HL-60/S4 treated with phorbol 12-myristate 13-acetate at 8.2 ng/mL for 4 days and 3 days (cell line): ENCODE measurements around the gene CENPC.
"Not testable (repeated sequence)": the region's sequence is repeated elsewhere in the genome, so short reads cannot be mapped to it uniquely, and the experiment has no call there.

Experiments
- in situ Hi-C: fragments of 300-500 bp; cut with MboI; formaldehyde crosslinking; loops from 2 replicates; pipeline ENCODE4 v1.15.0; 2022; ENCODE audit warnings: low sequenced_read_pairs

The CENPC gene

GRCh38 chr4:67545199-67546003 lies at the start of gene CENPC:
TSS of gene CENPC (minus strand) at chr4:67545503. CDS start at chr4:67545355, 148 bp downstream.
- in situ Hi-C loops, result loop anchor here (25.0 kb wide), 1 partner anchor 367 kb away; no protein-coding TSS in a partner anchor

GRCh38 chr4:67593741-67594175 lies 48.5 kb upstream of the CENPC start:
- in situ Hi-C loops, result no loop called here

GRCh38 chr4:67587156-67587555 lies 41.9 kb upstream of the CENPC start:
- in situ Hi-C loops, result no loop called here

GRCh38 chr4:67584496-67584895 lies 39.2 kb upstream of the CENPC start:
- in situ Hi-C loops, result no loop called here

GRCh38 chr4:67581913-67582312 lies 36.6 kb upstream of the CENPC start:
- in situ Hi-C loops, result no loop called here

GRCh38 chr4:67581208-67581857 lies 36.0 kb upstream of the CENPC start:
- in situ Hi-C loops, result no loop called here

GRCh38 chr4:67580577-67580976 lies 35.3 kb upstream of the CENPC start:
- in situ Hi-C loops, result no loop called here

- in situ Hi-C loops, result no loop called here
These were observed 31.2 kb upstream of the CENPC start for GRCh38 chr4:67576538-67576937.

- in situ Hi-C loops, result no loop called here
These were observed 30.8 kb upstream of the CENPC start for GRCh38 chr4:67576059-67576466.

- in situ Hi-C loops, result no loop called here
These were observed 30.1 kb upstream of the CENPC start for GRCh38 chr4:67575232-67576058.

- in situ Hi-C loops, result no loop called here
These were observed 27.9 kb upstream of the CENPC start for GRCh38 chr4:67573193-67573592.

- in situ Hi-C loops, result no loop called here
These were observed 26.7 kb upstream of the CENPC start for GRCh38 chr4:67571975-67572374.

GRCh38 chr4:67570537-67570936 lies 25.2 kb upstream of the CENPC start:
- in situ Hi-C loops, result no loop called here

- in situ Hi-C loops, result no loop called here
These were observed 23.5 kb upstream of the CENPC start for GRCh38 chr4:67568820-67569219.

GRCh38 chr4:67566335-67566734 lies 21.0 kb upstream of the CENPC start:
- in situ Hi-C loops, result no loop called here

- in situ Hi-C loops, result no loop called here
These were observed 20.0 kb upstream of the CENPC start for GRCh38 chr4:67565284-67565683.

GRCh38 chr4:67558493-67558892 lies 13.2 kb upstream of the CENPC start, which contains the start of gene STAP1:
TSS of gene STAP1 (plus strand) at chr4:67558727. CDS start at chr4:67558810, 83 bp downstream.
- in situ Hi-C loops, result no loop called here

- in situ Hi-C loops, result no loop called here
These were observed 11.1 kb upstream of the CENPC start for GRCh38 chr4:67556436-67556835.

- in situ Hi-C loops, result no loop called here
These were observed 10.1 kb upstream of the CENPC start for GRCh38 chr4:67555447-67555846.

- in situ Hi-C loops, result no loop called here
These were observed 8.8 kb upstream of the CENPC start for GRCh38 chr4:67554096-67554495.

GRCh38 chr4:67552146-67552792 lies 7.0 kb upstream of the CENPC start:
- in situ Hi-C loops, result not testable (repeated sequence)
